ENCODE data around the gene TIMM9.

The TIMM9 gene

DNA sequence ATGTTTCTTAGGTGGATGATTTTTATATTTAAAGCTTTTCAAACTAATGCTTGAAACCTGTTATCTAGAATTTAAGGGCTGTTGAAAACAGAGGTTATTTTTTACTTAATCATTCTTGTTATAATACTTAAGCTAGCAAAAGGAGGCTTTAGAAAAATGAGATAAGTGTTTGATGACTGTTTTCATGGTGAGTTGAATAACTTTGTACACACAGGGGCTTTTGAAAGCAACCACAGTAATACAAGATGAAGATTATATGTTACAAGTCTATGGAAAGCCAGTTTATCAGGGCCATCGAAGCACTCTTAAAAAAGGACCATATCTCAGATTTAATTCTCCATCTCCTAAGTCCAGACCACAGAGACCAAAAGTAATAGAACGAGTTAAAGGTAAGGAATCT, 33.4 kb upstream of the TIMM9 start (continued):
- TF ChIP-seq TSHZ2 (CRISPR knock-in tag; IDR thresholded peaks at IDR 0.05) = no peak

DNA sequence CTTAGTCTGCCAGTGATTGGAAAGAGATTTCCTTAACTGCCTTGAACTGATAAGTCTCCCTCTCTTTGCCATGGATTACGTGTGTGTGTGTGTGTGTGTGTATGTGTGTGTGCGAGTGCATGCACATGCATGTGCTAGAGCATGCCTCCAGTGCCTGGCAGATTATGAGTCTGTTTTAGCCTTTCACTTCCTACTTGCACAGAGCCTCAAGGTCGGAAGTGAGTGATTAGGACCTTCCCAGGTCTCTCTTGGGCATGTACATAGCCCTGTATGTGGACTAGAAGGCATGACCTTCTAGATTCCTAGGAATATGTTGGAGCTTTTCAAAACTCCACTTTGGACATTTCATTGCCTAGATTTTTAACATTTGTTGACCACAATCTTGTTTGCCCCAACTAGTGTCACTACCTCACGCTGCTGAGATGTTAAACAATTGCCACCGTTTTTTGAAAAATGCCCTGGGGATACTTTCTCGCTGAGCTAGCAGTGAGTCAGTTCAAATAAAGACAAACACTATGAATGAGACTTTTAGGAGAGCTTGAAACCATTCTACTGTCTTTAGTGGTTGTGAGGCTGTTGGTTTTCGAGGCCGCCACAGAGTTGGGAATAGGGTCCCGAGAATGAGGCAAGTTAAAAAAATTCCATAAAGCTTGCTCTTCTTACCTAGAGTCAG, 28.4 kb upstream of the TIMM9 start:
- TF ChIP-seq ZFP3 (CRISPR knock-in tag; IDR thresholded peaks at IDR 0.05) (no peak), ZFP30 (CRISPR knock-in tag; IDR thresholded peaks at IDR 0.05) (no peak), GLIS3 (CRISPR knock-in tag; IDR thresholded peaks at IDR 0.05) (no peak), OSR1 (CRISPR knock-in tag; IDR thresholded peaks at IDR 0.05) (no peak), CREB5 (CRISPR knock-in tag; IDR thresholded peaks at IDR 0.05; ENCODE audit: low read depth) (no peak), TOX (CRISPR knock-in tag; IDR thresholded peaks at IDR 0.05; ENCODE audit: borderline replicate concordance) (no peak), CSDC2 (CRISPR knock-in tag; IDR thresholded peaks at IDR 0.05) (no peak), ESRRG (CRISPR knock-in tag; IDR thresholded peaks at IDR 0.05) (no peak), PPARA (CRISPR knock-in tag; IDR thresholded peaks at IDR 0.05; ENCODE audit: borderline replicate concordance) (no peak), RARB (CRISPR knock-in tag; IDR thresholded peaks at IDR 0.05) (no peak), ISL1 (CRISPR knock-in tag; IDR thresholded peaks at IDR 0.05) (no peak), BACH2 (CRISPR knock-in tag; IDR thresholded peaks at IDR 0.05; ENCODE audit: borderline replicate concordance) (no peak), ZNF565 (CRISPR knock-in tag; conservative IDR thresholded peaks at IDR 0.05; ENCODE audit: low read depth) (no peak), TSHZ2 (CRISPR knock-in tag; IDR thresholded peaks at IDR 0.05) (no peak), ZNF8 (CRISPR knock-in tag; IDR thresholded peaks at IDR 0.05) (no peak), SNAI2 (CRISPR knock-in tag; IDR thresholded peaks at IDR 0.05) (no peak), PATZ1 (CRISPR knock-in tag; IDR thresholded peaks at IDR 0.05; ENCODE audit: borderline replicate concordance) (no peak), POU6F1 (CRISPR knock-in tag; IDR thresholded peaks at IDR 0.05; ENCODE audit: borderline replicate concordance, low read depth) (no peak)
- TF ChIP-seq, protein P1, sequence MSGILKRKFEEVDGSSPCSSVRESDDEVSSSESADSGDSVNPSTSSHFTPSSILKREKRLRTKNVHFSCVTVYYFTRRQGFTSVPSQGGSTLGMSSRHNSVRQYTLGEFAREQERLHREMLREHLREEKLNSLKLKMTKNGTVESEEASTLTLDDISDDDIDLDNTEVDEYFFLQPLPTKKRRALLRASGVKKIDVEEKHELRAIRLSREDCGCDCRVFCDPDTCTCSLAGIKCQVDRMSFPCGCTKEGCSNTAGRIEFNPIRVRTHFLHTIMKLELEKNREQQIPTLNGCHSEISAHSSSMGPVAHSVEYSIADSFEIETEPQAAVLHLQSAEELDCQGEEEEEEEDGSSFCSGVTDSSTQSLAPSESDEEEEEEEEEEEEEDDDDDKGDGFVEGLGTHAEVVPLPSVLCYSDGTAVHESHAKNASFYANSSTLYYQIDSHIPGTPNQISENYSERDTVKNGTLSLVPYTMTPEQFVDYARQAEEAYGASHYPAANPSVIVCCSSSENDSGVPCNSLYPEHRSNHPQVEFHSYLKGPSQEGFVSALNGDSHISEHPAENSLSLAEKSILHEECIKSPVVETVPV (CRISPR knock-in tag; IDR thresholded peaks at IDR 0.05) = no peak
- no peak for ATAC-seq

Data from SK-N-SH treated with all-trans-retinoic acid at 6 μM for 48 hours (cell line).